ENCODE measurements around the gene HBG1.

Gene HBG1

DNA sequence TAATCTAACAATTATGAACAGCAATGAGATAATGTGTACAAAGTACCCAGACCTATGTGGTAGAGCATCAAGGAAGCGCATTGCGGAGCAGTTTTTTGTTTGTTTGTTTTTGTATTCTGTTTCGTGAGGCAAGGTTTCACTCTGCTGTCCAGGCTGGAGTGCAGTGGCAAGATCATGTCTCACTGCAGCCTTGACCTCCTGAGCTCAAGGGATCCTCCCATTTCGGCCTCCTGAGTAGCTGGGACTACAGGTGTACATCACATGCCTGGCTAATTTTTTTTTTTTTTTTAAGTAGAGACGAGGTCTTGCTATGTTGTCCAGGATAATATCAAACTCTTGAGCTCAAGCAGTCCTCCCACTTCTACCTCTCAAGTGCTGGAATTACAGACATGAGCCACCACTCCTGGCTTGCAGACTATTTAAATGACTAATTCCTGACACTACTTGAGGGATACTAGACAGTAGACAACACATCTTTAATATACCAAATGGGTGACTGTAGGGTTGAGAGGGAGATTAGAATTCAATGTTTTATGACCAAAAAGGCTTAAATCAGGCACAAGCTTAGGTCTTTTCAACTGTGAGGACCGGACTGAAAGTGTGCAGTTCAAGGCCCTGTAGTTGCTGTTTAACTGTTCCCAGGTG is 39.4 kb upstream of the HBG1 start:
- H3K4me3 ChIP-seq (ENCODE audit: low read depth, low read length), result no peak overlapping the region
- TF ChIP-seq, protein P1, sequence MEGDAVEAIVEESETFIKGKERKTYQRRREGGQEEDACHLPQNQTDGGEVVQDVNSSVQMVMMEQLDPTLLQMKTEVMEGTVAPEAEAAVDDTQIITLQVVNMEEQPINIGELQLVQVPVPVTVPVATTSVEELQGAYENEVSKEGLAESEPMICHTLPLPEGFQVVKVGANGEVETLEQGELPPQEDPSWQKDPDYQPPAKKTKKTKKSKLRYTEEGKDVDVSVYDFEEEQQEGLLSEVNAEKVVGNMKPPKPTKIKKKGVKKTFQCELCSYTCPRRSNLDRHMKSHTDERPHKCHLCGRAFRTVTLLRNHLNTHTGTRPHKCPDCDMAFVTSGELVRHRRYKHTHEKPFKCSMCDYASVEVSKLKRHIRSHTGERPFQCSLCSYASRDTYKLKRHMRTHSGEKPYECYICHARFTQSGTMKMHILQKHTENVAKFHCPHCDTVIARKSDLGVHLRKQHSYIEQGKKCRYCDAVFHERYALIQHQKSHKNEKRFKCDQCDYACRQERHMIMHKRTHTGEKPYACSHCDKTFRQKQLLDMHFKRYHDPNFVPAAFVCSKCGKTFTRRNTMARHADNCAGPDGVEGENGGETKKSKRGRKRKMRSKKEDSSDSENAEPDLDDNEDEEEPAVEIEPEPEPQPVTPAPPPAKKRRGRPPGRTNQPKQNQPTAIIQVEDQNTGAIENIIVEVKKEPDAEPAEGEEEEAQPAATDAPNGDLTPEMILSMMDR (IDR thresholded peaks at IDR 0.05; ENCODE audit: low read depth, low read length), result no peak

DNA sequence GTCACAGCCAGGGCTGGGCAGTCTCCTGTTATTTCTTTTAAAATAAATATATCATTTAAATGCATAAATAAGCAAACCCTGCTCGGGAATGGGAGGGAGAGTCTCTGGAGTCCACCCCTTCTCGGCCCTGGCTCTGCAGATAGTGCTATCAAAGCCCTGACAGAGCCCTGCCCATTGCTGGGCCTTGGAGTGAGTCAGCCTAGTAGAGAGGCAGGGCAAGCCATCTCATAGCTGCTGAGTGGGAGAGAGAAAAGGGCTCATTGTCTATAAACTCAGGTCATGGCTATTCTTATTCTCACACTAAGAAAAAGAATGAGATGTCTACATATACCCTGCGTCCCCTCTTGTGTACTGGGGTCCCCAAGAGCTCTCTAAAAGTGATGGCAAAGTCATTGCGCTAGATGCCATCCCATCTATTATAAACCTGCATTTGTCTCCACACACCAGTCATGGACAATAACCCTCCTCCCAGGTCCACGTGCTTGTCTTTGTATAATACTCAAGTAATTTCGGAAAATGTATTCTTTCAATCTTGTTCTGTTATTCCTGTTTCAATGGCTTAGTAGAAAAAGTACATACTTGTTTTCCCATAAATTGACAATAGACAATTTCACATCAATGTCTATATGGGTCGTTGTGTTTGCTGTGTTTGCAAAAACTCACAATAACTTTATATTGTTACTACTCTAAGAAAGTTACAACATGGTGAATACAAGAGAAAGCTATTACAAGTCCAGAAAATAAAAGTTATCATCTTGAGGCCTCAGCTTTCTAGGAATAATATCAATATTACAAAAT is 38.6 kb upstream of the HBG1 start:
- TF ChIP-seq, protein P1 (IDR thresholded peaks at IDR 0.05; ENCODE audit: low read depth, low read length), result no peak
- H3K4me3 ChIP-seq (ENCODE audit: low read depth, low read length), result no peak overlapping the region

DNA sequence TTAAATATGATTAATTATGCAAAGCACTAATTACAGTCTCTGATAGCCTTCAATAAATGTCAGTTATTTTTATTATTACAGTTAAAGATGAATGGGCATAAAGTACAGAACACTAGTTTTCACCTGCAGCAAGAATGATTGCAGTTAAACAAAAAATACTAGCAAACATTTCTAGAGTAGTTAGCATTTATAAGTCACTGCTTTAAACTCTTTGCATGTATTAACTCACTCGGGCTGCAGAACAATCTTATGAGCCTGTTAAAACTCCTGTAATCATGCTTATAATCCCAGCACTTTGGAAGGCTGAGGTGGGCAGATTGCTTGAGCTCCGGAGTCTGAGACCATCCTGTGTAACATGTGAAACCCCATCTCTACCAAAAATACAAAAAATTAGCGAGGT is 37.2 kb upstream of the HBG1 start:
- TF ChIP-seq, protein P1 (IDR thresholded peaks at IDR 0.05; ENCODE audit: low read depth, low read length), result no peak

DNA sequence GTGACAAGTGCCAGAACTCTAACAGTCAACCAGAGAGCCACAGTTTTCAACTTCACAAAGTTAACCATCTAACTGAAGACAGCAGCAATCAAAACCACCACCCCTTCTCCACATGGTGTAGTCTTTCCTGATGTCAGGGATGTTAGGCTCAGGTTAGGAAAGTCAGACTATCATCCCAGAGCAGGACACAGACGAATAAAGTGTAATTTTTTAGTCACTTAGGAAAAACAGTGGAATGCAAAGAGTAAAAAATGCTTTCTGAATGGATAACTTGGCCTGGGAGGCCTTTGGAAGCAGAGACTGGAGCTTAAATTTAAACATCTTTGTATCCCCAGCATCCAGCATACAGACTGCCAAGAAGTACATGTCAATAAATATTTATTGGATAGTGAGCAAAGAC is 36.7 kb upstream of the HBG1 start:
- H3K4me3 ChIP-seq (ENCODE audit: low read depth, low read length), result no peak overlapping the region
- TF ChIP-seq, protein P1 (IDR thresholded peaks at IDR 0.05; ENCODE audit: low read depth, low read length), result no peak

More for the DNA sequence above, 37.2 kb upstream of the HBG1 start:
- H3K4me3 ChIP-seq (ENCODE audit: low read depth, low read length), result no peak overlapping the region

DNA sequence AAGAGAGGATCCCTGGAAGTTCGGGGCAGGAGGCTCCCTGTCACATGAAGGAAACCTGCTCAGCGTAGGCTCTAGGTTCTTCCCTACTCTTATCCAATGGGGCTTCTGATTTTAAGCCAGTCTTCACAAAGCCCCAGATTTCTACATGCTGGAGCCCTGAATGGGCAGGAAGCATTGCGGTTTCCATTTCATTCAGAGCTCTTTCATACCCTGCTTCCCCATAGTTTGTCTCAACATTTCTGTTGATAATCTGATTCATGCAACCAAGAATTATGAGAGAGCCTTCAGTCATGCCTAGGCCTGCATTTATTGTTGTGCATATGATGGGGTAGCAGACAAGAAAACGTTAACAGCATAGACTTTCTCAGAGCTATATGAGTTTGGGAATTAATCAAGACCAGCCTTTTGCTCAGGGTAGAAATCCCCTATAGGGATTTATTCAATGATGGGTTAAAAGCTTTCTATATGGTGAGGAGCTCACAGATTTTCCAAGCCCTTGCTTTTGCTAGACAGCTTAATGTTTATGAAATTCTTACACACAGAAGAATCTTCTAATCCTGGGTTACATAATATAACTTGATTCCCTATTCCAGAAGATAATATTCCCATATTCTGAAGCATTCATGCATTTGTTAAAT is 36.2 kb upstream of the HBG1 start:
- TF ChIP-seq, protein P1 (IDR thresholded peaks at IDR 0.05; ENCODE audit: low read depth, low read length), result no peak
- no peak overlapping the region for H3K4me3 ChIP-seq (ENCODE audit: low read depth, low read length)

DNA sequence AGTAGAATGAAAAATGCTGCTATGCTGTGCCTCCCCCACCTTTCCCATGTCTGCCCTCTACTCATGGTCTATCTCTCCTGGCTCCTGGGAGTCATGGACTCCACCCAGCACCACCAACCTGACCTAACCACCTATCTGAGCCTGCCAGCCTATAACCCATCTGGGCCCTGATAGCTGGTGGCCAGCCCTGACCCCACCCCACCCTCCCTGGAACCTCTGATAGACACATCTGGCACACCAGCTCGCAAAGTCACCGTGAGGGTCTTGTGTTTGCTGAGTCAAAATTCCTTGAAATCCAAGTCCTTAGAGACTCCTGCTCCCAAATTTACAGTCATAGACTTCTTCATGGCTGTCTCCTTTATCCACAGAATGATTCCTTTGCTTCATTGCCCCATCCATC is 35.0 kb upstream of the HBG1 start:
- TF ChIP-seq, protein P1 (IDR thresholded peaks at IDR 0.05; ENCODE audit: low read depth, low read length), result no peak
- H3K4me3 ChIP-seq (ENCODE audit: low read depth, low read length), result no peak overlapping the region

DNA sequence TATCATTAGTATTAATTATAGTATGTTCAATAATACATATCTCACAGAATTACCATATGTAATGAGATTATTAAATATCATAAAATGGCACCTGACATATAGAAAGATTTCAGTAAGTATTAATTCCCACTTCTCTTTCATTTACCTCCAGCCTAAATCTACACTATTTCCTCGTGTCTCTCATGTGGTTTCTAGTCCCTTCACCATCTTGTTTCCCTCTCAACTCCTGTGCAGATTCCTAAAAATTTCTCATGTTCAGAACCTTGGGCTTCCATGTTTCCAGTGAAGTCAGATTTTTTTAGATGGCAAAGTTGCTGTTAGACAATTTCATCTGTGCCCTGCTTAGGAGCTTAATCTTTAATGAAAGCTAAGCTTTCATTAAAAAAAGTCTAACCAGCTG is 34.2 kb upstream of the HBG1 start:
- H3K4me3 ChIP-seq (ENCODE audit: low read depth, low read length), result no peak overlapping the region
- TF ChIP-seq, protein P1 (IDR thresholded peaks at IDR 0.05; ENCODE audit: low read depth, low read length), result no peak

All from WI38 (cell line).